ENCODE results near the gene POLRMT.
"Not testable (repeated sequence)": the region's sequence is repeated elsewhere in the genome, so short reads cannot be mapped to it uniquely, and the experiment has no call there.

- not testable (repeated sequence) for TF ChIP-seq CTCF, POLR2A, POLR2AphosphoS5 (IDR thresholded peaks at IDR 0.05)
These were observed 48.2 kb downstream of the POLRMT start for GRCh38 chr19:585146-585545.

All from prostate gland (tissue), 2 donors.